Subcutaneous abdominal adipose tissue (tissue), 5 donors: ENCODE results near the gene SPIRE1.
A peak's percentile ranks its signal among the peaks of the same experiment; 100 is the strongest.
"Not testable (repeated sequence)": the region's sequence is repeated elsewhere in the genome, so short reads cannot be mapped to it uniquely, and the experiment has no call there.

Experiments used
- H3K27ac ChIP-seq: one replicate; pipeline ENCODE4 v1.7.0; 2013; ENCODE audit warnings: low read depth, mild to moderate bottlenecking, inconsistent platforms, low read length, moderate library complexity
- H3K27me3 ChIP-seq, 5 donors: one replicate each; pipeline ENCODE4 v1.7.0; 2013; ENCODE audit warnings: low read length in 5 of 5, inconsistent platforms in 1 of 5; ENCODE audit not compliant: control insufficient read depth in 5 of 5, insufficient read depth in 4 of 5
- H3K36me3 ChIP-seq, 5 donors: one replicate each; pipeline ENCODE4 v1.7.0; 2013; ENCODE audit warnings: low read length in 5 of 5; ENCODE audit not compliant: control insufficient read depth in 5 of 5, insufficient read depth in 5 of 5
- H3K4me1 ChIP-seq, 5 donors: one replicate each; pipeline ENCODE4 v1.7.0; 2013; ENCODE audit warnings: low read length in 5 of 5, mild to moderate bottlenecking in 3 of 5, moderate library complexity in 1 of 5; ENCODE audit not compliant: control insufficient read depth in 5 of 5, insufficient read depth in 5 of 5
- H3K4me3 ChIP-seq, 5 donors: one replicate each; pipeline ENCODE4 v1.7.0; 2013; ENCODE audit warnings: low read length in 5 of 5, low read depth in 1 of 5
- H3K9ac ChIP-seq, 5 donors: one replicate each; pipeline ENCODE4 v1.7.0; 2013; ENCODE audit warnings: low read length in 5 of 5, mild to moderate bottlenecking in 4 of 5, moderate library complexity in 3 of 5
- H3K9me3 ChIP-seq, 5 donors: one replicate each; pipeline ENCODE4 v1.7.0; 2013; ENCODE audit warnings: low read length in 5 of 5; ENCODE audit not compliant: control insufficient read depth in 5 of 5
- donor health status: healthy.
- donor health status: healthy.
- donor health status: healthy.
- donor health status: healthy.
- donor health status: healthy.

The SPIRE1 gene

GRCh38 chr18:12560600-12560999, 97.3 kb downstream of the SPIRE1 start:
- not testable (repeated sequence) for H3K36me3 ChIP-seq, H3K27me3 ChIP-seq, H3K4me3 ChIP-seq, H3K4me1 ChIP-seq, H3K9ac ChIP-seq, H3K9me3 ChIP-seq, H3K27ac ChIP-seq

- Histone ChIP-seq H3K9me3 (peaks cover 0 to 9% (median 0%) of the 10 kb centered on the region in 5 donors), H3K27me3 (no peaks in the 10 kb centered on the region), H3K36me3 (no peaks in the 10 kb centered on the region), H3K27ac (no peak overlapping the region), H3K4me1 (no peaks in the 10 kb centered on the region), H3K9ac (no peak overlapping the region), H3K4me3 (no peak overlapping the region)
Measured at GRCh38 chr18:12559319-12559718, 98.6 kb downstream of the SPIRE1 start.

- peaks cover 0 to 9% (median 0%) of the 10 kb centered on the region in 5 donors for H3K9me3 ChIP-seq
- peaks cover 0 to 13% (median 6%) of the 10 kb centered on the region in 5 donors for H3K4me1 ChIP-seq
- no peaks in the 10 kb centered on the region for H3K27me3 ChIP-seq
- no peaks in the 10 kb centered on the region for H3K36me3 ChIP-seq
- H3K9ac ChIP-seq: no peak overlapping the region
- no peak overlapping the region for H3K27ac ChIP-seq
- no peak overlapping the region for H3K4me3 ChIP-seq
Measured at GRCh38 chr18:12556946-12557806, 100.7 kb downstream of the SPIRE1 start.

GRCh38 chr18:12554796-12555388, 103.0 kb downstream of the SPIRE1 start:
- no peak overlapping the region for H3K9ac ChIP-seq
- H3K4me3 ChIP-seq: no peak overlapping the region
- H3K36me3 ChIP-seq: no peaks in the 10 kb centered on the region
- H3K27ac ChIP-seq: no peak overlapping the region
- peaks cover 0 to 9% (median 0%) of the 10 kb centered on the region in 5 donors for H3K9me3 ChIP-seq
- H3K4me1 ChIP-seq: peaks cover 0 to 19% (median 10%) of the 10 kb centered on the region in 5 donors
- H3K27me3 ChIP-seq: no peaks in the 10 kb centered on the region

- peaks cover 0 to 19% (median 10%) of the 10 kb centered on the region in 5 donors for H3K4me1 ChIP-seq
- no peak overlapping the region for H3K9ac ChIP-seq
- H3K27ac ChIP-seq: no peak overlapping the region
- no peaks in the 10 kb centered on the region for H3K36me3 ChIP-seq
- no peaks in the 10 kb centered on the region for H3K27me3 ChIP-seq
- H3K4me3 ChIP-seq: no peak overlapping the region
- peaks cover 0 to 9% (median 0%) of the 10 kb centered on the region in 5 donors for H3K9me3 ChIP-seq
Measured at GRCh38 chr18:12552879-12553242, 105.0 kb downstream of the SPIRE1 start.

- not testable (repeated sequence) for H3K9ac ChIP-seq, H3K27ac ChIP-seq, H3K9me3 ChIP-seq, H3K27me3 ChIP-seq, H3K36me3 ChIP-seq
- H3K4me3 ChIP-seq: peak overlapping the region in 1 of 5 donors; percentile 9
- peaks cover 0 to 19% (median 10%) of the 10 kb centered on the region in 5 donors for H3K4me1 ChIP-seq
Measured at GRCh38 chr18:12551943-12552878, 105.7 kb downstream of the SPIRE1 start.

GRCh38 chr18:12551466-12551865, 106.4 kb downstream of the SPIRE1 start:
- H3K4me3 ChIP-seq, H3K27ac ChIP-seq, H3K27me3 ChIP-seq, H3K9ac ChIP-seq, H3K36me3 ChIP-seq, H3K9me3 ChIP-seq: not testable (repeated sequence)
- peaks cover 0 to 19% (median 10%) of the 10 kb centered on the region in 5 donors for H3K4me1 ChIP-seq

GRCh38 chr18:12543697-12544096, 114.2 kb downstream of the SPIRE1 start:
- Histone ChIP-seq H3K9me3 (peaks cover 3 to 13% (median 7%) of the 10 kb centered on the region in 5 donors), H3K36me3 (no peaks in the 10 kb centered on the region), H3K27me3 (no peaks in the 10 kb centered on the region), H3K4me3 (no peak overlapping the region), H3K4me1 (no peaks in the 10 kb centered on the region), H3K27ac (no peak overlapping the region), H3K9ac (no peak overlapping the region)

- Histone ChIP-seq H3K27ac (no peak overlapping the region), H3K4me1 (no peaks in the 10 kb centered on the region), H3K27me3 (no peaks in the 10 kb centered on the region), H3K4me3 (no peak overlapping the region), H3K9ac (no peak overlapping the region), H3K9me3 (peaks cover 3 to 13% (median 7%) of the 10 kb centered on the region in 5 donors), H3K36me3 (no peaks in the 10 kb centered on the region)
Measured at GRCh38 chr18:12540751-12541150, 117.2 kb downstream of the SPIRE1 start.
